HG02759 (cell line): ENCODE data around the gene CRABP1.

Experiments
- ATAC-seq: cut with Tn5 transposase; IDR thresholded peaks from one replicate; pipeline ENCODE4 v1.9.1; 2021; ENCODE audit warnings: mild to moderate bottlenecking, moderate library complexity; ENCODE audit not compliant: unreplicated experiment

CRABP1 gene

GRCh38 chr15:78343276-78344060 is 3.3 kb downstream of the CRABP1 start:
- ATAC-seq: no peak

GRCh38 chr15:78345396-78346125 is 5.4 kb downstream of the CRABP1 start:
- no peak for ATAC-seq

- no peak for ATAC-seq
Observed at GRCh38 chr15:78347586-78348543, 7.7 kb downstream of the CRABP1 start.

- ATAC-seq: no peak
Observed at GRCh38 chr15:78350058-78350457, 9.9 kb downstream of the CRABP1 start.

- ATAC-seq: no peak
Observed at GRCh38 chr15:78351539-78351938, 11.4 kb downstream of the CRABP1 start.

- no peak for ATAC-seq
Observed at GRCh38 chr15:78353093-78353492, 12.9 kb downstream of the CRABP1 start.

GRCh38 chr15:78355177-78355576 is 15.0 kb downstream of the CRABP1 start:
- no peak for ATAC-seq

- ATAC-seq: no peak
Observed at GRCh38 chr15:78358102-78358870, 18.1 kb downstream of the CRABP1 start.

- ATAC-seq: no peak
Observed at GRCh38 chr15:78359041-78359808, 19.1 kb downstream of the CRABP1 start.

- no peak for ATAC-seq
Observed at GRCh38 chr15:78360367-78360801, 20.2 kb downstream of the CRABP1 start.

- no peak for ATAC-seq
Observed at GRCh38 chr15:78360958-78361718, 21.0 kb downstream of the CRABP1 start.

- ATAC-seq: no peak
Observed at GRCh38 chr15:78361771-78362506, 21.8 kb downstream of the CRABP1 start.

- ATAC-seq: no peak
Observed at GRCh38 chr15:78362716-78363380, 22.7 kb downstream of the CRABP1 start.

GRCh38 chr15:78363381-78363734 is 23.2 kb downstream of the CRABP1 start:
- no peak for ATAC-seq

GRCh38 chr15:78364233-78364632 is 24.1 kb downstream of the CRABP1 start:
- ATAC-seq: no peak

GRCh38 chr15:78365917-78366316 is 25.8 kb downstream of the CRABP1 start:
- ATAC-seq: no peak

- no peak for ATAC-seq
Observed at GRCh38 chr15:78366342-78366741, 26.2 kb downstream of the CRABP1 start.

GRCh38 chr15:78368651-78369050 is 28.5 kb downstream of the CRABP1 start:
- ATAC-seq: no peak
